OCI-LY7 (cell line): ENCODE data around the gene DYRK2. TPM values are rescaled to one million over a fixed set of nuclear protein-coding genes. Genes with fewer than 3 reads are reported as not detected.

Experiments used
- BruUV-seq: library from RNA; stranded (reverse); fragments of 400-500 nt; replicated peaks from 2 replicates; lab custom pipeline; 2021; lab: Mats Ljungman, UMichigan
- CTCF ChIA-PET: fragments of 300-600 bp; sonication (Branson Sonifier 250); formaldehyde crosslinking; loops from one replicate; lab custom pipeline; 2022; ENCODE audit warnings: antibody characterized with exemption; ENCODE audit not compliant: unreplicated experiment; lab: Charles Lee
- POLR2A ChIA-PET: fragments of 300-600 bp; sonication (Branson Sonifier 250); formaldehyde crosslinking; loops from one replicate; lab custom pipeline; 2022; ENCODE audit warnings: antibody characterized with exemption; lab: Charles Lee
- DNase-seq: peaks from one replicate; pipeline ENCODE4 v3.0.0-alpha.2; 2015; ENCODE audit warnings: low spot score
- H2AFZ ChIP-seq: fragments of 200-600 bp; sonication (generic), shearing (Covaris generic); 2 replicates; pipeline ENCODE4 v1.6.1; 2014; ENCODE audit warnings: mild to moderate bottlenecking, antibody characterized with exemption, low read length, moderate library complexity
- H3K27ac ChIP-seq: fragments of 200-600 bp; sonication (generic); 2 replicates; pipeline ENCODE4 v1.5.1; 2014; ENCODE audit warnings: mixed run types, low read depth, mild to moderate bottlenecking, moderate library complexity, low read length, inconsistent platforms; ENCODE audit not compliant: poor library complexity, severe bottlenecking
- H3K36me3 ChIP-seq: fragments of 200-600 bp; sonication (generic); 2 replicates; pipeline ENCODE4 v1.6.1; 2014; ENCODE audit warnings: mild to moderate bottlenecking, antibody characterized with exemption, low read length, moderate library complexity, mixed read lengths; ENCODE audit not compliant: insufficient read depth
- H3K4me1 ChIP-seq: fragments of 200-600 bp; sonication (generic); 2 replicates; pipeline ENCODE4 v1.5.1; 2014; ENCODE audit warnings: mild to moderate bottlenecking, low read length; ENCODE audit not compliant: insufficient read depth, poor library complexity, severe bottlenecking
- H3K4me2 ChIP-seq: fragments of 200-600 bp; sonication (generic); 2 replicates; pipeline ENCODE4 v1.6.1; 2014; ENCODE audit warnings: mild to moderate bottlenecking, low read length
- H3K4me3 ChIP-seq: fragments of 200-600 bp; sonication (generic); 2 replicates; pipeline ENCODE4 v1.5.1; 2014; ENCODE audit warnings: mild to moderate bottlenecking, low read depth, low read length; ENCODE audit not compliant: poor library complexity, severe bottlenecking
- H3K79me2 ChIP-seq: fragments of 200-600 bp; sonication (generic); 2 replicates; pipeline ENCODE4 v1.6.1; 2016; ENCODE audit warnings: low read depth, mild to moderate bottlenecking, low read length, moderate library complexity, mixed read lengths; ENCODE audit not compliant: insufficient read depth
- H3K9me2 ChIP-seq: fragments of 200-600 bp; sonication (generic); 2 replicates; pipeline ENCODE4 v1.6.1; 2016; ENCODE audit warnings: mild to moderate bottlenecking, low read length, mixed read lengths; ENCODE audit not compliant: insufficient read depth
- H3K9me3 ChIP-seq: fragments of 200-600 bp; sonication (generic); 2 replicates; pipeline ENCODE4 v1.6.1; 2014; ENCODE audit warnings: mild to moderate bottlenecking, mixed run types, low read length, mixed read lengths
- H4K20me1 ChIP-seq: fragments of 200-600 bp; sonication (generic); 2 replicates; pipeline ENCODE4 v1.6.1; 2014; ENCODE audit warnings: mild to moderate bottlenecking, antibody characterized with exemption, low read length, moderate library complexity, mixed read lengths; ENCODE audit not compliant: insufficient read depth
- CTCF ChIP-seq: fragments of 200-600 bp; sonication (generic); conservative IDR thresholded peaks from 2 replicates; pipeline ENCODE4 v1.5.1; 2014; ENCODE audit warnings: mild to moderate bottlenecking, antibody characterized with exemption, low read length, moderate library complexity, mixed read lengths
- EZH2phosphoT487 ChIP-seq: fragments of 200-600 bp; sonication (generic); IDR thresholded peaks from 2 replicates; pipeline ENCODE4 v1.6.1; 2018; ENCODE audit warnings: low read depth, borderline replicate concordance, mild to moderate bottlenecking, mixed run types, antibody characterized with exemption, low read length, moderate library complexity, mixed read lengths
- intact Hi-C: fragments of 100-400 bp; cut with micrococcal nuclease; formaldehyde crosslinking; loops from one replicate; pipeline ENCODE4 v1.10.0; 2022; ENCODE audit not compliant: unreplicated experiment
- total RNA-seq, 2 experiments: library from RNA; depleted of rRNA in 1 of 2; stranded (reverse); fragments of >200 nt in 1 of 2; shearing (Covaris generic) in 1 of 2; gene quantifications; 2 replicates each; pipeline ENCODE4 v1.2.3, GENCODE V29; 2014 to 2022

The DYRK2 gene
- total RNA-seq, 2 experiments from 2014 or later = 30.6 to 32.3 TPM

- Histone ChIP-seq H2AFZ (no peak overlapping the region), H3K4me2 (no peak overlapping the region), H4K20me1 (no peaks in the 10 kb centered on the region), H3K9me3 (no peaks in the 10 kb centered on the region), H3K9me2 (no peaks in the 10 kb centered on the region), H3K4me1 (no peaks in the 10 kb centered on the region), H3K79me2 (no peaks in the 10 kb centered on the region), H3K36me3 (no peaks in the 10 kb centered on the region), H3K4me3 (no peak overlapping the region), H3K27ac (no peak overlapping the region)
- no peak for DNase-seq
- CTCF ChIA-PET = no interaction called here
- BruUV-seq = no TSS peak
- POLR2A ChIA-PET = no interaction called here
- no peak for TF ChIP-seq CTCF
- TF ChIP-seq EZH2phosphoT487 = no peak
- intact Hi-C loops = no loop called here
Measured at GRCh38 chr12:67710582-67710981, 62.0 kb downstream of the DYRK2 start.

GRCh38 chr12:67712011-67712410 lies 63.5 kb downstream of the DYRK2 start:
- Histone ChIP-seq H3K9me3 (no peaks in the 10 kb centered on the region), H3K4me3 (no peak overlapping the region), H4K20me1 (no peaks in the 10 kb centered on the region), H2AFZ (no peak overlapping the region), H3K4me1 (no peaks in the 10 kb centered on the region), H3K27ac (no peak overlapping the region), H3K4me2 (no peak overlapping the region), H3K36me3 (no peaks in the 10 kb centered on the region), H3K9me2 (no peaks in the 10 kb centered on the region), H3K79me2 (no peaks in the 10 kb centered on the region)
- TF ChIP-seq CTCF = no peak
- intact Hi-C loops = no loop called here
- BruUV-seq = no TSS peak
- no peak for DNase-seq
- POLR2A ChIA-PET = interaction anchor here (1.0 to 1.6 kb wide), 3 partner anchors 8 to 16 kb away, joined by 3 to 5 read pairs (median 3); no protein-coding TSS in a partner anchor
- CTCF ChIA-PET = no interaction called here

GRCh38 chr12:67714648-67715047 lies 66.1 kb downstream of the DYRK2 start:
- POLR2A ChIA-PET = no interaction called here

More at GRCh38 chr12:67714648-67715047, 66.1 kb downstream of the DYRK2 start:
- H3K4me3 ChIP-seq = no peak overlapping the region
- H4K20me1 ChIP-seq = no peaks in the 10 kb centered on the region
- CTCF ChIA-PET = no interaction called here
- no peaks in the 10 kb centered on the region for H3K4me1 ChIP-seq
- TF ChIP-seq EZH2phosphoT487 = no peak
- TF ChIP-seq CTCF = no peak
- no TSS peak for BruUV-seq
- intact Hi-C loops = no loop called here
- H3K9me3 ChIP-seq = no peaks in the 10 kb centered on the region
- no peaks in the 10 kb centered on the region for H3K9me2 ChIP-seq
- H3K27ac ChIP-seq = no peak overlapping the region
- H3K79me2 ChIP-seq = no peaks in the 10 kb centered on the region
- no peak overlapping the region for H2AFZ ChIP-seq
- no peak for DNase-seq
- no peaks in the 10 kb centered on the region for H3K36me3 ChIP-seq
- no peak overlapping the region for H3K4me2 ChIP-seq
